GM18505 (cell line): ENCODE data around the gene F11.
"Not testable (repeated sequence)": the region's sequence is repeated elsewhere in the genome, so short reads cannot be mapped to it uniquely, and the experiment has no call there.

ENCODE experiments used
- ATAC-seq: cut with Tn5 transposase; IDR thresholded peaks from one replicate; pipeline ENCODE4 v1.9.1; 2021; ENCODE audit not compliant: unreplicated experiment
- POLR2A ChIP-seq: IDR thresholded peaks from 4 replicates; pipeline ENCODE4 v1.6.1; 2011; ENCODE audit warnings: borderline replicate concordance; ENCODE audit not compliant: insufficient read depth, insufficient read length; ENCODE audit errors: extremely low read depth

F11 gene

DNA sequence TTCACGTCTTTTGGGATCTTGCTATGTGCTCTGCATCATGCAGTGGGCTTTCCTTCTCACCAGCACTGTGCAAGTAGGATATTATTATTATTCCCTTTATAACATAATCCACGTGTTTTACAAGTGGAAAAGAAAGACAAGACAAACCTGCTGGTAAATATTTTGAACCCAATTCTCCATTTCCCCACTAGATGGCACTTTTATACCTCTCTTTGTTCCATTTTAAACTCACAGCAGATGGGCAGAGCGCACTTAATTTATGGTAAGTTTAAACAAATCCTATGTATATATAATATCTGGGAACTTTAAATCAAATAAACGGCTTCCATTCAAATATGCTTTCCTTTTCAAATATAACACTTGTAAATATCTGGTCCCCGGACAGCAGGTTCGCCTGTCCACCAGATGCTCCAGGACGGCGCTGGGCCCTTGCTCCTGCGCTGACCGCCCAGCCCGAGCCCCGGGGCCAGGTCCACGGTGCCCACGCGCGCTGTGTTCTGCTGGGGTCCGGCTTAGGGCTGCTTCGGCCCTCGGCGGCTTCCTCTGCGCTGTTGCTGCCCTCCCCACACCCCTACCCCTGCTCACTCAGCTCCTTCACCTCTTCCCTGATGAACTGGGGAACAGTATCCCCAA is 31.1 kb downstream of the F11 start:
- ATAC-seq, result no peak
- TF ChIP-seq POLR2A, result no peak

DNA sequence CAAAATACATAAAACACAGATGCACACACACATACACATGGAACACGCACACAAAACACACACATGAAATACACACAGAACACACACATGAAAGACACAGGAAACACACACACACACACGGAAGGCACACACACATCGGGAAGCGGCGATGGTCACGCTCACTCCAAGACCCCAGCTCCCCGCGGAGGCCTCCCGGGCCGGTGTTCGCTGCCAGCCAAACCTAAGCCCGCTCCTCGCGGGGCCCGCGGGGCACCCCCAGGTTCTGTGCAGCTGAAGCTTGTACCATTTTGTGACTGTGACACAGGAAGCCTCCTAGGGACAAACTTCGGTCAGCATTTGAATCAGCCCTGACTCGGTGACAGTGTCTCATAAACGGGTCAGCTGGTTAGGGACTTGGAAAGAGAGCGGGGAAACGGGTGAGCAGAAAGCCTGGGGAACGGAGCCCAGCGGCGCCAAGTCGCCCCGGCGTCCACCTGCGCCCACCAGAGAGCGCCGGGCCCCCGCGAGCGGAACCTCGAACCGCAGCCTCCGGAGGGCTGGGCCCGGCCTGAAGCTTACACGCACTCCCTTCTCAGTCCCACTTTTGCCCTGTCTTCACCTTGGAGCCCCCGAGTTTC is 32.1 kb downstream of the F11 start:
- ATAC-seq, result no peak
- TF ChIP-seq POLR2A, result no peak

DNA sequence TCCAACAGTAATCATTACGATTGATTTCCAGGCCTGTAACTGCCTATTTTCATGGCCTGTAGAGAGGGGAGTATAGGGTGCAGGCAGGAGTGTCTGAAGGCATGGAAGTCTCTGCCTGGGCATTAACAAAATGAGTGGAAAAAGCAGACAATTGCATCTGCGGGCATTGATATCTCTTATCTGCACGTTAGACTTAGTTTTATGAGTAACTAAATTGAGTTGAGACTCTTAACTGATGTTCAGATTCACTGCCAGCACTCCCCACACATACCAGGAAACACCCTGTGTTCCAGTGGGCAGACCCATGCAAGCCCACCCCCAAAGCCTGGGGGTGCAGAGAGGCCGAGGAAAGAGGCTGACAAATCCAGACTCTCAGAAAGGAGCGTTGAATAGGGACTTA is 33.3 kb downstream of the F11 start:
- no peak for ATAC-seq
- TF ChIP-seq POLR2A, result no peak

- no peak for ATAC-seq
- no peak for TF ChIP-seq POLR2A
Observed at GRCh38 chr4:186300659-186301390, 34.8 kb downstream of the F11 start.

GRCh38 chr4:186304216-186304615 is 38.2 kb downstream of the F11 start:
- TF ChIP-seq POLR2A, result no peak
- ATAC-seq, result no peak

DNA sequence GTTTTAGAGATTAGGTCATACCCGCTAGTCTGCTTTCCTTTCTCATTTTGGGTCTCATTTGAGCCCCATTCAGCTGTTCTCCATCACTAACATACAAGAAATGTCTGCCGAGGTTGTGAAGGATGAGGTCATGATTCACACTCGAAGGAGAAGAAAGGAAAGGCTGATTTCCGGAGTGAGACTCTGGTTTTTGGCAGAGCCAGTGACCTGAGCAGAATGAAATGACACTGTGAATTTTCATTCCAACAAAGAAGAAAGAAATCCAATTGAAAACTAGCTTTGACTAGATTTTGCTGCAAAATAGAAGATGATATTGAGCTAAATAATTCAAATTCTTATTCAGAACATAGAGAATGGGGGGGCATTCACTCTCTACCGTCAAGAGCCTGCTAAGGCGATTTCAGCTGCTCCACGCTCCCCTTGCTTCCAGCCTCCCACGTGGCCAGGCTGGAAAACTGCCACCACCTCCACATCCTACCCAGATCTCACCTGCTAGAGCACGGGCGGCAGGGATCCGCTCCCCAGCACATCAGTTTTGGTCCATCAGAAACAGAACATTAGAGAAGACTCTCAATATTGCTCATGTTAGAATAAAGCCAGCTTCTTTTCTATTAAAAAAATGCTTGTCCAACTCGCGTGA is 39.0 kb downstream of the F11 start:
- no peak for ATAC-seq
- TF ChIP-seq POLR2A, result no peak

GRCh38 chr4:186307497-186307896 is 41.5 kb downstream of the F11 start:
- no peak for ATAC-seq
- TF ChIP-seq POLR2A, result no peak

- TF ChIP-seq POLR2A, result no peak
- ATAC-seq, result no peak
Observed at GRCh38 chr4:186307916-186308315, 41.9 kb downstream of the F11 start.

GRCh38 chr4:186318481-186318880 is 52.5 kb downstream of the F11 start:
- no peak for ATAC-seq
- TF ChIP-seq POLR2A, result no peak

DNA sequence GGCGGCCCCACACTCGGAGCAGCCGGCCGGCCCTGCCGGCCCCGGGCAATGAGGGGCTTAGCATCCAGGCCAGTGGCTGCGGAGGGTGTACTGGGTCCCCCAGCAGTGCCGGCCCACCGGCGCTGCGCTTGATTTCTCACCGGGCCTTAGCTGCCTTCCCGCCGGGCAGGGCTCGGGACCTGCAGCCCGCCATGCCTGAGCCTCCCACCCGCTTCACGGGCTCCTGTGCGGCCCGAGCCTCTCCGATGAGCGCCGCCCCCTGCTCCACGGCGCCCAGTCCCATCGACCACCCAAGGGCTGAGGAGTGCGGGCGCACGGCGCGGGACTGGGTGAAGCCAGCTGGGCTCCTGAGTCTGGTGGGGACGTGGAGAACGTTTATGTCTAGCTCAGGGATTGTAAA is 58.7 kb downstream of the F11 start:
- ATAC-seq, result not testable (repeated sequence)

- TF ChIP-seq POLR2A, result no peak
- no peak for ATAC-seq
Observed at GRCh38 chr4:186326391-186326790, 60.4 kb downstream of the F11 start.

DNA sequence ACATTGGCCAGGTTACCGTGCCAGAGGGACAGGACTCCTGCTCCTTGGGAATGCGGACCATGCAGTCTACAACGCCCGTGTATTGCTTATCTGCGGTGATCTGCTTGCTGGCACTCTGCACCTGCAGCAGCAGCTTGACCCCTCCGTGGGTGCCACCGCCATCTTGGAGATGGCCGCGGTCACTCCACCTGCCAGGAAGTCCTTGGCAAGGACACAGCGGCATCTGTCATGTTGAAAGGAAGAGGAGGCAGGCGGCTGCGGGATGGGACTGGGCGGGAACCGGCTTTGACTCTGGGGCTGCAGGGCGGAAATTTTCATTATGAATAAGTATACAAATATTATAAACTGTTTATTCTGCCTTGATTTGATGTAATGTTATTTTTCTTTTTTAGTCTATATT is 63.4 kb downstream of the F11 start:
- ATAC-seq, result no peak

GRCh38 chr4:186330368-186330767 is 64.4 kb downstream of the F11 start:
- ATAC-seq, result no peak
- TF ChIP-seq POLR2A, result no peak

More for the DNA sequence above, 63.4 kb downstream of the F11 start:
- TF ChIP-seq POLR2A, result no peak

DNA sequence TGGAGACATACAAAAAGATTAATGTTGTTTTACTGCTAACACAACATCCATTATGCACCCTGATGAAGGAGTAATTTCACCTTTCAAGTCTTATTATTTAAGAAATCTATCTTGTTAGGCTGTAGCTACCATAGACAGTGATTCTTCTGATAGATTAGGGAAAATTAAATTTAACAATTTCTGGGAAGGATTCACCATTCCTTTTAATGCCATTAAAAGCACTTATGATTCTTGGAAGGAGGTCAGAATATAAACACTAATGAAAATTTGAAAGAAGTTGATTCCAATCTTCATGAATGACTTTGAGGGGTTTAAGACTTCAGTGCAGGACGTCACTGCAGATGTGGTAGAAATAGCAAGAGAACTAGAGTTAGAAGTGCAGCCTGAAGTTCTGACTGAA is 69.8 kb downstream of the F11 start:
- ATAC-seq, result no peak
- TF ChIP-seq POLR2A, result no peak
